OCI-LY3 (cell line): ENCODE data around the gene PHF21B.

Source experiments
- CTCF ChIP-seq: fragments of 200-600, 300-600 bp; sonication (generic); IDR thresholded peaks from 2 replicates; pipeline ENCODE4 v1.5.1; 2014; ENCODE audit warnings: antibody characterized with exemption, low read length, low read depth
- EZH2phosphoT487 ChIP-seq: fragments of 200-600 bp; shearing (Covaris generic); IDR thresholded peaks from 2 replicates; pipeline ENCODE4 v1.6.1; 2018; ENCODE audit warnings: antibody characterized with exemption, mixed run types, low read depth

DNA sequence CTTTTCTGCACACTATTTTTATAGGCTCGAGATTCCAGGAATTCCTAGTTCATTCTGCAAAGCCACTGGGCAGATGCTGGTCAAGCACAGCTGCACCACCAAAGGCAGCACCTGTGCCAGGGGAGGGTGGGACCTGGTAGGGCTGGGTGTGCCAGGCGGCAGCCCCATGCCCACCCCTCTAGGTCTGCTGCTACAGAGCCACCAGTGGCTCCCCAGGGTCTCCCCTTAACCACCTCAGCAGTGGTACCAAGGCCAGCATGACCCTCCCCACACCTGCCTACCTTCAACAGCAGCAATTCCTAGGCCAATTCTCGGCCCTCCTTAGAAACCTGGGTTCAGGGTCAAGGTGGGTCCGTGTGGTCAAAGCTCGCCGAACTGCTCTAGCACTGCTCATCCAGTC is 39.5 kb downstream of the PHF21B start:
- no peak for TF ChIP-seq EZH2phosphoT487
- TF ChIP-seq CTCF = no peak
